Breast epithelium (tissue), 3 donors: ENCODE data around the gene POP4.

Experiments
- POLR2A ChIP-seq: fragments of 450-650 bp; IDR thresholded peaks from one replicate; pipeline ENCODE4 v1.6.1; 2016; ENCODE audit warnings: antibody characterized with exemption, mild to moderate bottlenecking, moderate library complexity
- TF ChIP-seq, protein P1 (sequence below), 3 donors: fragments of 450-650 bp; IDR thresholded peaks; one replicate each; pipeline ENCODE4 v1.5.1; 2016 to 2017; ENCODE audit warnings: antibody characterized with exemption in 3 of 3, mild to moderate bottlenecking in 3 of 3, moderate library complexity in 3 of 3

DNA sequence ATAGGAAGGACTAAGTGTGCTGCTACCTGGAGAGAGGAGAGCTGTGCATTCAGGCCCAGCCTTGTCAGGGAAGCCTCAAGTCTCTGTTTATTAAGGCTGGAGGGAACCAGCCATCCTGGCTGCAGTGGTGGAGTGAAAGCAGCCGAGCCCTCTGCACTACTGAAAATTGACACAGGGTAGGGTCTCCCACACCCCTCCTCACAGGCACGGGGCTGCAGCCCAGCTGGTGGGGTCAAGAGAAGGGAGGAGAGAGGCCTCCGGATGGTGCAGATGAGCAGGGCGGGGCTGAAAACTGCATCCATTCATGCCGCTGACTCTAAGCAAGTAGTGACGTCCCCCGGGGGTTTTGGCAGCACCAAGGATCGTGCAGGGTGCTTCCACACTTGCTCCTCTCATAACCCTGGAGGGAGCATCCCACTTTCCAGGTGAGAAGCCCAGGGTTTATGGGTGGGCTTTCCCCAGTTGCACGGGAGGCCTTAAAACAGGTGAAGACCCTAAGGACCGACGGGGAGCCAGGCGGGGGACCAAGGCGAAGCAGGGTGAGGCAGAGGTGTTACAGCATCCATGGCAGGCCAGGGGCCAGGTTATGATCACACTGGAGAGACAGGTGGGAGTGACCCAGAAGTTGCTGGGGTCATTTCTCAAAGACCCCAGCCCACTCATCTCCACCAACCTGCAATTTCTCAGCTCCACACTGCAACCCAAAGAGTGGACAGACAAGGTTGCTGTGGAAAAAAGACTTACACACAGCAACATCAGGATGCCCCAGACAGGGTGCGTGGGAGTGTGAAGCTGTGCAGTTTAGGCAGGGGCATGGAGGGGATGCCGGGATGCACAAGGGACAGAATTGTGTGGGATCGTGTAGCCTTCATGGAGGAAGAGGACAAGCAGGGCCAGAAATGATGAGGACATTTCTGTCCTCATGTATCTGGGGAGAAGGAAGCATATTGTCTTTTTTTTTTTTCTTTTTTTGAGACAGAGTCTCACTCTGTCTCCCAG is 43.5 kb upstream of the POP4 start:
- TF ChIP-seq, protein P1, sequence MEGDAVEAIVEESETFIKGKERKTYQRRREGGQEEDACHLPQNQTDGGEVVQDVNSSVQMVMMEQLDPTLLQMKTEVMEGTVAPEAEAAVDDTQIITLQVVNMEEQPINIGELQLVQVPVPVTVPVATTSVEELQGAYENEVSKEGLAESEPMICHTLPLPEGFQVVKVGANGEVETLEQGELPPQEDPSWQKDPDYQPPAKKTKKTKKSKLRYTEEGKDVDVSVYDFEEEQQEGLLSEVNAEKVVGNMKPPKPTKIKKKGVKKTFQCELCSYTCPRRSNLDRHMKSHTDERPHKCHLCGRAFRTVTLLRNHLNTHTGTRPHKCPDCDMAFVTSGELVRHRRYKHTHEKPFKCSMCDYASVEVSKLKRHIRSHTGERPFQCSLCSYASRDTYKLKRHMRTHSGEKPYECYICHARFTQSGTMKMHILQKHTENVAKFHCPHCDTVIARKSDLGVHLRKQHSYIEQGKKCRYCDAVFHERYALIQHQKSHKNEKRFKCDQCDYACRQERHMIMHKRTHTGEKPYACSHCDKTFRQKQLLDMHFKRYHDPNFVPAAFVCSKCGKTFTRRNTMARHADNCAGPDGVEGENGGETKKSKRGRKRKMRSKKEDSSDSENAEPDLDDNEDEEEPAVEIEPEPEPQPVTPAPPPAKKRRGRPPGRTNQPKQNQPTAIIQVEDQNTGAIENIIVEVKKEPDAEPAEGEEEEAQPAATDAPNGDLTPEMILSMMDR (IDR thresholded peaks at IDR 0.05): no peak
- no peak for TF ChIP-seq POLR2A
